Stimulated activated CD4-positive, alpha-beta T cell treated with anti-CD3 and anti-CD28 coated beads, TNF-alpha, amount 100 ng/mL, for 24 hours (primary cell): ENCODE measurements around the gene TAS2R19.

ENCODE experiments used
- DNase-seq, 3 experiments: peaks; one replicate each; pipeline ENCODE4 v3.0.0-alpha.2; 2020; ENCODE audit warnings: low read depth in 3 of 3

TAS2R19 gene

DNA sequence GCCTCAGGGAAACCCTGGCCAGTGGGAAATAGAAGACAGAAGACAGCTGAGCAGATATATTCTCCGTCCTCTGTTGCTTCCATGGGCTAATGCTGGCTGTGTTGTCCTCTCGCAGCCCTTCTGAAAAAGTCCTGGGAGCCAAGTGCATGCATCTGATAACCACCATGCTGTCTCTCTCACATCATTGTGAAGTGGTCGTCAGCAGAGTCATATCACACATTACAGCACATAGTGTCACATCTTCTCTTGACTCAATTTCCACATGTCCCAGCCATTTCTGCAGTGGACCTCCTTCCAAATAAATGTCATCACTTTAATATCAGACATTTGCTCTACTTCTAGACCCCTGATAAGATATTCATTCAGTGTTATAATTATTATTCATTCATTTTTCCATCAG, 28.1 kb downstream of the TAS2R19 start:
- DNase-seq, result no peak

DNA sequence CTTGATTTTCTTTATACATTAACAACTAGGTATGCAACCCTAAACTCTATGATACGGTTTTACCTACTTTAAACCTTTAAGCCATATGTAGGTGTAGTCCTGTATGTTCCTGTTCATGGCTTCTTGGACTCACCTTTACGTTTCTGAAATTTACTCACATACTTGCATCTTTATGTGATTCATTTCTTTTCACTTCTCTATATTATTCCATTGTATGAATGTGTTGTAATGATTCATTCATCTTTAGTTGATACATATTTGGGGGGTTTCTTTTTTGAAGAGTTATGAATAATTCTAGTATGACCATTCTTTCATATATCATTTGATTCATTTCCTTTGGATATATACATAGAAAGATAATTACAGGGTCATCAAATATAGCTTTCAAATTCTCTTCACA, 33.3 kb downstream of the TAS2R19 start:
- DNase-seq, result no peak

DNA sequence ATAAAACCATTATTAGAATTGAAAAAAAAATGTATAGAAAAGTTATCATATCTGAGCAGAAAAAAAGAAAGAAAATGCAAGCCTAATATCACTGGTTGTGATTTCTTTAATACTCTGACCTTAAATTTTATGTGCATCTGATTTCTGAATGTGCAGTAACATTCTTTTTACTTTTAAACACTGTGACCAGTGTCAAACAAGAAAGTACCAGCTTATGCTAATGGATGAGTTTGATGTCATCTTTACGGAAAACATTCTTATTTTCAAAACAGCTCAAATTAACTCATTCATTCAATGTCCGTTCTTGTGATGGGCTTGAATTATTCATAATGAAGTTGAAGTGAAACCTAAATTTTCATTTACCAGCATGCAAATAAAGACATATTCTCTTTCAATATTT, 35.6 kb downstream of the TAS2R19 start, which contains the start of gene TAS2R50:
TSS of gene TAS2R50 (minus strand) at position 101 of the 400 bp plus-strand sequence. CDS start at position 49, 52 bp downstream.
- no peak for DNase-seq

DNA sequence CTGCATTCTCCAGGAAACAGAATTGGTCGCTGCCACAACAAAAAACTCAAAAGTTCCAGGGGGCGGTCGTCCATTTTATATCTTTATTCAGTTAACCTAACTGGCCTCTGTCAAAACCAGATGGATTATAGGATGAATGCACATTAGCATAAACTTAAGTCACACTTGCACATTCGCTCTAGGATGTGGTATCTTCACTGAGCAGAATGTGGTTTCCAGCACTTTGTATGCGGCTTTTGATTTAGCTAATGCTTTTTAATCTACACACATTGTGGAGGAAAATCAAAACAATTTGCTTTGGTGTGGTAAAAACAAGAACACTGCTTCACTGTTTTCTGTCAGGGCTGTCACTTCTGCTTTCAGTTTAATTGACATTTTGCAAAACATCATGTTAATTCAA, 40.2 kb downstream of the TAS2R19 start:
- peak in 1 of 3 experiments; percentile 12 for DNase-seq

DNA sequence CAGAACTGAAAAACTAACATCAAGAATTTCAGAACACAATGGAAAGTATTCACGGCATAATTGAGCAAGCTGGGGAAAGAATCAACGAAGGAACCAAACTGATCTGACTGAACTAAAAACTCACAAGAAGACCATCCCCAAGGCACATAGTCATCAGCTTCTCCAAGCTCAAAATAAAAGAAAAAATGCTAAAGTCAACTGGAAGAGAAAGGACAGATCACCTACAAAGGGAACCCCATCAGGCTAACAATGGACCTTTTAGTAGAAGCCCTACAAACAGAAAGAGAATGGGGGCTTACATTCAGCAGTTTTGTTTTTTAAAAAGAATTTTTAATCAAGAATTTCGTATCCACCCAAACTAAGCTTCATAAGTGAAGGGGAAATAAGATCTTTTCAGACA, 47.5 kb downstream of the TAS2R19 start:
- no peak for DNase-seq
